Keratinocyte (primary cell): ENCODE results near the gene SNN.

ENCODE experiments used
- EZH2 ChIP-seq: IDR thresholded peaks from one replicate; pipeline ENCODE4 v1.6.1; 2012; ENCODE audit warnings: inconsistent platforms, mild to moderate bottlenecking, low read length, moderate library complexity
- TF ChIP-seq, protein P1 (sequence below), 3 experiments: IDR thresholded peaks in 1 of 3; conservative IDR thresholded peaks in 1 of 3; optimal IDR thresholded peaks in 1 of 3; 2 replicates in 2 of 3; 3 replicates in 1 of 3; pipeline versions ENCODE3 to v1.5.1; 2011; ENCODE audit warnings: low read length in 3 of 3, mild to moderate bottlenecking in 3 of 3, moderate library complexity in 2 of 3, control low read depth in 1 of 3, inconsistent platforms in 1 of 3; ENCODE audit not compliant: insufficient read depth in 2 of 3; ENCODE audit errors: extremely low read depth in 1 of 3

GRCh38 chr16:11679941-11680911, 12.0 kb downstream of the SNN start:
- TF ChIP-seq, protein P1, sequence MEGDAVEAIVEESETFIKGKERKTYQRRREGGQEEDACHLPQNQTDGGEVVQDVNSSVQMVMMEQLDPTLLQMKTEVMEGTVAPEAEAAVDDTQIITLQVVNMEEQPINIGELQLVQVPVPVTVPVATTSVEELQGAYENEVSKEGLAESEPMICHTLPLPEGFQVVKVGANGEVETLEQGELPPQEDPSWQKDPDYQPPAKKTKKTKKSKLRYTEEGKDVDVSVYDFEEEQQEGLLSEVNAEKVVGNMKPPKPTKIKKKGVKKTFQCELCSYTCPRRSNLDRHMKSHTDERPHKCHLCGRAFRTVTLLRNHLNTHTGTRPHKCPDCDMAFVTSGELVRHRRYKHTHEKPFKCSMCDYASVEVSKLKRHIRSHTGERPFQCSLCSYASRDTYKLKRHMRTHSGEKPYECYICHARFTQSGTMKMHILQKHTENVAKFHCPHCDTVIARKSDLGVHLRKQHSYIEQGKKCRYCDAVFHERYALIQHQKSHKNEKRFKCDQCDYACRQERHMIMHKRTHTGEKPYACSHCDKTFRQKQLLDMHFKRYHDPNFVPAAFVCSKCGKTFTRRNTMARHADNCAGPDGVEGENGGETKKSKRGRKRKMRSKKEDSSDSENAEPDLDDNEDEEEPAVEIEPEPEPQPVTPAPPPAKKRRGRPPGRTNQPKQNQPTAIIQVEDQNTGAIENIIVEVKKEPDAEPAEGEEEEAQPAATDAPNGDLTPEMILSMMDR (optimal IDR thresholded peaks at IDR 0.05 in 1 of 3, IDR thresholded peaks at IDR 0.05 in 1 of 3, conservative IDR thresholded peaks at IDR 0.05 in 1 of 3; ENCODE audit: extremely low read depth in 1 of 3, insufficient read depth in 2 of 3, low read length in 3 of 3): no peak
- no peak for TF ChIP-seq EZH2
